ENCODE measurements around the gene ATG9A.

DNA sequence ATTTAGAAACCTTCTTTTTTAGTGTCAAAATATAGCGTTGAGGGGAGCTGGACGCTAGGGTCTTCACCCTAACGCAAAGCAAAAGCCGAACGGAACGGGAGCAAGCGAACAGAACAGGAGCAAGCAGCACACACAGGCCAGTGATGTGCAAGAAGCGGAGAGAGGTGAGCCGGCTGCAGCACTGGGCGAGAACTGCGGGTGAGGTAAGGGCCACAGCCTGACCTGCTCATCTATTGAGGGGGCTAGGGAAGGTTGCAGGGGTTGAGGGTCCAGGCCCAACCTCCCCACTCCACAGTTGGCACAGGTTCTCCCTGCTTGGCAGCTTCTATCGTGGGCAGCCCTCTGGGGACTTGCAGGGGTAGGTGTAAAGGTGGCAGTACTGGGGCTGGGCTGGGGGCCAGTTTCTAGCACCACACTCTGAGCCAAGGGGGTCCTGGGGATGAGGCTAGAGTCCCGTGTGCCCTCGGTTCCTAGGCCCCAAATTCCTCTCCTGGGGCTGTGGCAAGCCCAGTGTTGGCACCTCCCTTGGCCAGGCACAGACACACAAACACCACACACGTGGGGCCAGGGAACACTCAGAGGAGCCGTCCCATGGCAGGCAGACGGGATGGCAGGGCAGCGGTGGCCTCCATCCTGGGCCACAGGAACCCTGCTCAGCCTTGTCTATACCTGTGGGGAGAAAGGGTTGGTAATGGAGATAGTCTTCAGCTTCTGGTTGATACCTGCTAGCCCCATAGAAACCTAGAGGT is 9.5 kb downstream of the ATG9A start:
- TF ChIP-seq, protein P1, sequence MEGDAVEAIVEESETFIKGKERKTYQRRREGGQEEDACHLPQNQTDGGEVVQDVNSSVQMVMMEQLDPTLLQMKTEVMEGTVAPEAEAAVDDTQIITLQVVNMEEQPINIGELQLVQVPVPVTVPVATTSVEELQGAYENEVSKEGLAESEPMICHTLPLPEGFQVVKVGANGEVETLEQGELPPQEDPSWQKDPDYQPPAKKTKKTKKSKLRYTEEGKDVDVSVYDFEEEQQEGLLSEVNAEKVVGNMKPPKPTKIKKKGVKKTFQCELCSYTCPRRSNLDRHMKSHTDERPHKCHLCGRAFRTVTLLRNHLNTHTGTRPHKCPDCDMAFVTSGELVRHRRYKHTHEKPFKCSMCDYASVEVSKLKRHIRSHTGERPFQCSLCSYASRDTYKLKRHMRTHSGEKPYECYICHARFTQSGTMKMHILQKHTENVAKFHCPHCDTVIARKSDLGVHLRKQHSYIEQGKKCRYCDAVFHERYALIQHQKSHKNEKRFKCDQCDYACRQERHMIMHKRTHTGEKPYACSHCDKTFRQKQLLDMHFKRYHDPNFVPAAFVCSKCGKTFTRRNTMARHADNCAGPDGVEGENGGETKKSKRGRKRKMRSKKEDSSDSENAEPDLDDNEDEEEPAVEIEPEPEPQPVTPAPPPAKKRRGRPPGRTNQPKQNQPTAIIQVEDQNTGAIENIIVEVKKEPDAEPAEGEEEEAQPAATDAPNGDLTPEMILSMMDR (IDR thresholded peaks at IDR 0.05; ENCODE audit: insufficient read depth, low read length, poor library complexity, severe bottlenecking): no peak
- TF ChIP-seq EZH2phosphoT487 (conservative IDR thresholded peaks at IDR 0.05; ENCODE audit: low read length): no peak

All from SU-DHL-6 (cell line).